Stimulated activated CD4-positive, alpha-beta T cell treated with anti-CD3 and anti-CD28 coated beads, TNF-alpha, amount 100 ng/mL, for 4 hours (primary cell): Measurements from ENCODE around the gene MAGI2.

Experiments
- DNase-seq, 3 experiments: peaks; one replicate each; pipeline ENCODE4 v3.0.0-alpha.2; 2020; ENCODE audit warnings: low read depth in 3 of 3

The MAGI2 gene

DNA sequence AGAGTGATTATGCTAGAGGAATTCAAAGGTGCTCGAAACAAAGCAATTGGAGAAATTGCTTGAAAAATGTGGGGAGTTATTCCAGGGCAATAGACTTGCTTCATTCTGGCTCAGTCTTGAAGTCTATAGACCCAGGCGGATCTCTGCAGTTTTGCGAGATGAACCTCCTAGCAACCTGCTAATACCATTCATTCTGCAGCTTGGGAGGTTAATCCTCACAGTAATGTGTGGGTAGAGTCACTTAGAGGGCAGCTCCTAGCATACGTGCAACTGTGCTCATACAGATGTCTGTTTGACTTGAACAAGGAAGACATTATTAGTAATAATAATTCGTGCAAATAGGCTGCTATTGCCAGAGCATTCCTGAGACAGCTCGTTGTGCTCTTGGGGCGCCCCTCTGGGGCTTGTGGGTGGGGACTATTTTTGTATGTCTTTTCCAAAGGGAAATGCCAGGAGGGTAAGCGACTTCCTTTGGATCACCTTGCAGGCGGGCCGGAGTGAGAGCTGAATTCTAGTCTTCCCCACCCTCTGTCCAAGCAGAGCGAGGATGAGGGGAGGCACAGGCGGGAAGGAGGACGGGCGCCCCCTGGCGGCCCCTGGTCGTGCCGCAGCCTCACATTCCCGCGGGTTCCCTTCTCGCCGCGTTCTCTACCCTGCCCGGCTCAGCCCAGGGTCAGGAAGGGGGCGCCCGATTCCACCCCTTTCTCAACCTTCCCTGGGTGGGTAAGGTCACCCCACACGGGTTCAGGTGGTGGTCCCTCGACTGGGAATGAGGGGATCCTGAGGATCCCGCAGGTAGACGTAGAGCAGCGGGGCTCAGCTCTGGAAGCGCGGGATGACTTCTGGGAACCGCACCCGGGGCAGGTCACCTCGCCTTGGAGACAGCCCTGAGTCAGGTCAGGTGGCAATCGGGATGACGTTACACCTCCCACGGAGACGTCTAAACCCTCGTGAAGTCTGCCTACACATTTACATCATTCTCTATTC lies 1413.4 kb downstream of the MAGI2 start:
- peak in 2 of 3 experiments; percentile 4 to 15 for DNase-seq

GRCh38 chr7:78038465-78039080 lies 1414.9 kb downstream of the MAGI2 start:
- DNase-seq = no peak

DNA sequence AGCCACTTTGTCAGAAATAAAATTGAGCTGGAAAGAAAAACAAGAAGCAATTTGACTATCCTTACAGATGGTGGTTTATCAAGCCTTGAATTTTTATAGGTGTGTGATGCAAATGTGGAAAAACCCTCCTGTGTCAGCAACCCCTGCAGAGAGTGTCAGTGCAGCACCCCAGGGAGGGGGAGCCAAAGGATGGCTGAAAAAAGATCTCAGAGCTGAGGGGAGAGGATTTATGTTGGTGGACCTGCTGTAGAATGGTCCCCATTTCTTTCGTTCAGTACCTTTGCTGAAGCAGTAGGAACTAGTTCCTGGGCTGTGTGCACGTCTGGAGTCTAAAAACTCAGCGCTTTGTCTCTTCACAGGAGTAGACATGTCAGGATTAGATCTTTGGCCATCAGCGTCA lies 1415.9 kb downstream of the MAGI2 start:
- no peak for DNase-seq

- no peak for DNase-seq
Measured at GRCh38 chr7:78033410-78033809, 1420.1 kb downstream of the MAGI2 start.

DNA sequence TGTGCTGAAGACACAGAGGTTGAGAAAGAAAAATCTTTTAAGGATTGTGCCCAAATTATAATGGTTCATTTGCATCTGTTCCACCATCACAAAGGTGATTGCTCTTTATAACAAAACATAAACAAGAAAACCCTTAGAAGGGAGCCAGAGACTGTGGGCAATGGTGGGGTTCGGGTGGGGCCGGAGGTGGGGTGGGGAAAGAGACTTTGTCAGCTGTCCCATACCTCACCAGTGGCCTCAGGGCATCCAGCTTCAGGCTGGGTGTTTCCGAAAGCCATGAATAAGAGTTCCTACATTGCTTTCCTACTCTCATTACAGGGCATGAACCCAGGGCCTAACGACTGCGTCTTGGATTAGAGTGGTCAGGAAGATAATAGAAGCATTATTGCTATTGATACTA lies 1427.0 kb downstream of the MAGI2 start:
- DNase-seq = no peak

GRCh38 chr7:78024591-78024990 lies 1428.9 kb downstream of the MAGI2 start:
- no peak for DNase-seq

DNA sequence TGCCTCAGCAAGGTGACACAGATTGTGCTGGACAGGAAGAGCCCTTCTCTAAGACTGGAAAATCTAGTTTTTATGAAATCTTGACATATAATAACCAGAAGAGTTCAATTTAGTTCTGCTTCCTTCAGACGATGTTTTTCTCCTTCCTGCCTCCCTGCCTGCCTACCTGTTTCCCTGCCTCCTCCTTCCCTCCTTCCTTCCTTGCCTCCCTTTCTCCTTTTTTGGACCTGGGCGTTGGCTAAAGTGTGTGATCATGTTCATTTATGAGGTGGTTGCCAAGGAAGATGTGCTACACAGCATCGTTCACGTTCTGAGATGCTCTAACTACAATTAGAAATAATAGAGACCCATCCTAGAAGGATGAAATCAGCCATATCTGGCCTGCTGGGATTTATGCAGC lies 1430.3 kb downstream of the MAGI2 start:
- no peak for DNase-seq

DNA sequence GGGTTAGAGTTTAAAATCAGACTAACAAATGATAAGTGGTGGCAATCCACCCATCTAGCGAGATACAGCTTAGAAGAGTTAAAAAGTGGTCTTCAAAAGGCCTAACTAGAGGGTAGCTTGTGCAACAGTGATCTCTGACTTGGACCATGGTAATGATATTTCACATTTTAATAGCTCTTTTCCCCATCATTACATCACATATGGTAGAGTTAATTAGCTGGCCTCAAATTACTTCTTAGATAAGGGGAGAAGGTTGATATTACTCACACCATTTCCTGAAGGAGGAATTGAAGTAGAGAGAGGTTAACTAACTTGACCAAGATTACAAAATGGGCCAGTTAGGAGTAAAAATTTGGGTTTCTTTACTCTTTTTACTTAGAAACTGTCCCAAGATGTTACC lies 1431.3 kb downstream of the MAGI2 start:
- no peak for DNase-seq

- no peak for DNase-seq
Measured at GRCh38 chr7:78020874-78021249, 1432.6 kb downstream of the MAGI2 start.

DNA sequence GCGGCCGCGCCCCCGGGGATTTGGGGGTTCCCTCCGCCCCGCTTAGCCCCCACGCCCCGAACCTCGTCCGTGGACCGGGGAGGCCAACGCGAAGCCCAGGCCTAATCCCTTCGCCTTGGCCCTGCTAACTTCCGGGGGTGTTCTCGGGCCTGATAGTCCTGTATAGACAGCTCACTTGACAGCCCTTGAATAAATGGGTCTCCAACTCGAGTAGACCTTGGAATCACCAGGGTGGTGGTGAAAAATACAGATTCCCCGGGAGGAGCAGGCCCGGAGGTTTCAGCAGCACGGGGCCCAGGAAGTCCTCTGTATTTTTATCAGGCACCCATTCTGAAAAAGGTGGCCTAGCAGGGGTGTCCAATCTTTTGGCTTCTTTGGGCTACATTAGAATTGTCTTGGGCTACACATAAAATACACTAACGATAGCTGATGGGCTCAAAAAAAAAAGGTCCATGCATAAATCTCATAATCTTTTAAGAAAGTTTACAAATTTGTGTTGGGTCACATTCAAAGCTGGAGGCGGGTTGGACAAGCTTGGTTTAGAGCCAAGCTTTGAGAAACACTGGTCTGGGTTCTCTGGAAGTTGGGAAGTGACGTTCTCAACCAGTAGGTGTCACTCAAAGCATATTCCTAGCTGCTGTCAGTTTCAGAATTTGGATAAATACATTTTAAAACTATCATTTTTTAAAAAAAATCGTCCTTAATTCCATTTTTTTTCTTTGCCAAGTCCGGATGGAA lies 1433.2 kb downstream of the MAGI2 start:
- DNase-seq = no peak

- peak in 2 of 3 experiments; percentile 32 to 33 for DNase-seq
Measured at GRCh38 chr7:78019447-78020135, 1433.9 kb downstream of the MAGI2 start.

- peak in 1 of 3 experiments; percentile 2 for DNase-seq
Measured at GRCh38 chr7:78018641-78019446, 1434.6 kb downstream of the MAGI2 start.

GRCh38 chr7:78017591-78018100 lies 1435.8 kb downstream of the MAGI2 start:
- DNase-seq = no peak

DNA sequence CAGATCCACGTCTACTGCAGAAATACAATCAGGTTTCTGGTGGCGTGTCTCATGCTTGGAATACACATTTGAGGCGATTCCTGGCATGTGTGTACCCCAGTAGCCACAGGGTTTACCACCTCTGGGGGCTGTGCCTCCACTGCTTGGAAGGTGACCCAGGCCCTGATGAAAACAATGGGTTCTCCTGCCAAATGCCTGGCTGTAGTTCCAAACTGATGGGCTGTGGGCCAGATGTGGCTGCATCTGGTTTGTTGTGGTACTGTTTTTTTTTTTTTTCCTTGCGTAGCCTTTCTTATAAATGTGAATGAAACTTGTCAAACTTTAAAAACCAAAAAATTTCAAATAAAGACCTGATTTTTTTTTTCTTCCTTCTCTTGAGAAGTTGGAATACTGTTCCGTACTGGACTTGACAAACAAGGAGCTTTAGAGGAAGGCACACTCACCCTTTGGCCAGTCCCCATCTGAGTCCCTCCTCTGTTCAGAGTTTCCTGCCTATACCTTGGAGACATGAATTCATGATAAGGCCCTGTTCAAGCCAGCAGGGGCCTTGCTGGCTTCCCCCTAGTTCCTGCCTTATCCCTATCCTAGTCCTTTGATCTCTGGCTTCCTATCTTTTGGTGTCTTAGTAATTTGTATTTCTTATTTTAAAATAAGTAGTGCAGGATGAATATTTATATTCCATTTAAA lies 1437.8 kb downstream of the MAGI2 start:
- DNase-seq = no peak

DNA sequence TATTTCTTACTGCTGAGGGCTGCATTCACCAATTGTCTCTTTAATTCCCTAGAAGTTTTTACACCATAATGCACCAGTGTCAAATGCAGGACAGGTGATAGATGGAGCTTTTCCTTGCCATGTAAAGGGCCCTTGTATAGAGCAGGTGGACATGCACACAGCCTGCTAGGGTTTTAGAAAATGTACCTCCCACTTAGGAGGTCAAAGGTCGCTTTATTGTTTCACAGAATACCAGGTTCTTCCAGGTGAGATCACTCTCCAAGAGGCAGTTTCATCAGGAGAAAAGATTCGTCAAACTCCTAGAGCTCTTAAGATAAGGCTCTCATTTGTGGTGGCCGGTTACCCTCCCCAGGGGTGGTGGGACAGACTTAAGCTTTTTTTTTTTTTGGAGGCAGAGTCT lies 1439.1 kb downstream of the MAGI2 start:
- DNase-seq = no peak

DNA sequence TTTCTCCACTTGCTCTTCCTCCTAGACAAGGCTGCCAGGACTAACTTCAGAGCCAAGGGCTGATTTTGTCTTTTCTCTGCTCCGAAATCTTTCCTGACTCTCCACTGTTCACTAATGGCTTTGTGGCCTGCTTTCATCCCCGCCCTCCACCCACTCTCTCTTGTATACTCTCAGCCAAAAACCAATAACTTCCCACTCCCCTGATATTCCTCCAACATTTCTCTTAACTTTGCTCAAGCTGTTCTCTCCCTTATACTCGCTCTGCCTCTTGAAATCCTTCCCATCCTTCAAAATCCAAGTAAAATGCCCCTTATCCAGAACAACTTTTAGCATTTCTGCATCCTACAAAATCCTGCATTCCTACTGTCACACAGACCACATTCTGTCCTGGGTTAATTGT lies 1440.1 kb downstream of the MAGI2 start:
- no peak for DNase-seq

DNA sequence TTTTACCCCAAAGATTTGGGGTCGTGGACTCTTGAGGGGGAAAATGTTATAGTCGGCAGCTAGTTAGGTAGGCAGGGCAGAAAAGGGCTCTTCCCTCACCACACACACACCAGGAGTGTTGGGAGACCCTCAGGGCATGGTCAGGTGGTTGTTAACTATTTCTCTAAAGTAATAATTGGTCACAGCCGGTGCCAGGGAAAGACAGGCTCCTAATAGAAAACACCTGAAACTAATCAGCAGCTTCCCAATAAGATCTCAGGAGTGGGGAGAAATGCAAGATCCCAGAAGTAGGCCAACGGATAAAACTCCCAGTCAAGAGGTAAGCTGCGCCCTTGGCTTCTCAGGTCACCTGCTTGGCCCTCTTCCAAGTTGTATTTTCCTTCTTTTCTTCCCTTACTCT lies 1441.8 kb downstream of the MAGI2 start:
- DNase-seq = no peak

GRCh38 chr7:78007231-78007630 lies 1446.2 kb downstream of the MAGI2 start:
- DNase-seq = no peak

GRCh38 chr7:78006063-78006755 lies 1447.3 kb downstream of the MAGI2 start:
- DNase-seq = no peak

DNA sequence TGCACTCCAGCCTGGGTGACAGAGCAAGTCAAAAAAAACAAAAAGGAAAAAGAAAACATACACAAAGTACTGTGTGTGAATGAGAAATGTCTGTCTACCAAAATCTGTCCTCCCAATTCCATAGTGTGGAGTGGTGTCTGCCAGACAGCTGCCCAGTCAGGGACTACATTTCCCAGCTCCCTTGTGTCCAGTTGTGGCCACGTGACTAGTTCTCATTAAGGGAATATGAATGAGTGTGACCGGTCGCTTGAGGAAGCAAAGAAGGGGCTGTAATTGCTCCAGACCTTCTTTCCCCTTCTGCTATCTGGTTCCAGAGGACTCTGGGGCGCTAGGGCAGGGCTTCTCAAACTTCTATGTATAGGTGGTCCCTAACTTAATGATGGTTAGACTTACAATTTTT lies 1450.8 kb downstream of the MAGI2 start:
- DNase-seq = no peak
